ENCODE results near the gene PANX1.

The PANX1 gene, protein sequence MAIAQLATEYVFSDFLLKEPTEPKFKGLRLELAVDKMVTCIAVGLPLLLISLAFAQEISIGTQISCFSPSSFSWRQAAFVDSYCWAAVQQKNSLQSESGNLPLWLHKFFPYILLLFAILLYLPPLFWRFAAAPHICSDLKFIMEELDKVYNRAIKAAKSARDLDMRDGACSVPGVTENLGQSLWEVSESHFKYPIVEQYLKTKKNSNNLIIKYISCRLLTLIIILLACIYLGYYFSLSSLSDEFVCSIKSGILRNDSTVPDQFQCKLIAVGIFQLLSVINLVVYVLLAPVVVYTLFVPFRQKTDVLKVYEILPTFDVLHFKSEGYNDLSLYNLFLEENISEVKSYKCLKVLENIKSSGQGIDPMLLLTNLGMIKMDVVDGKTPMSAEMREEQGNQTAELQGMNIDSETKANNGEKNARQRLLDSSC

DNA sequence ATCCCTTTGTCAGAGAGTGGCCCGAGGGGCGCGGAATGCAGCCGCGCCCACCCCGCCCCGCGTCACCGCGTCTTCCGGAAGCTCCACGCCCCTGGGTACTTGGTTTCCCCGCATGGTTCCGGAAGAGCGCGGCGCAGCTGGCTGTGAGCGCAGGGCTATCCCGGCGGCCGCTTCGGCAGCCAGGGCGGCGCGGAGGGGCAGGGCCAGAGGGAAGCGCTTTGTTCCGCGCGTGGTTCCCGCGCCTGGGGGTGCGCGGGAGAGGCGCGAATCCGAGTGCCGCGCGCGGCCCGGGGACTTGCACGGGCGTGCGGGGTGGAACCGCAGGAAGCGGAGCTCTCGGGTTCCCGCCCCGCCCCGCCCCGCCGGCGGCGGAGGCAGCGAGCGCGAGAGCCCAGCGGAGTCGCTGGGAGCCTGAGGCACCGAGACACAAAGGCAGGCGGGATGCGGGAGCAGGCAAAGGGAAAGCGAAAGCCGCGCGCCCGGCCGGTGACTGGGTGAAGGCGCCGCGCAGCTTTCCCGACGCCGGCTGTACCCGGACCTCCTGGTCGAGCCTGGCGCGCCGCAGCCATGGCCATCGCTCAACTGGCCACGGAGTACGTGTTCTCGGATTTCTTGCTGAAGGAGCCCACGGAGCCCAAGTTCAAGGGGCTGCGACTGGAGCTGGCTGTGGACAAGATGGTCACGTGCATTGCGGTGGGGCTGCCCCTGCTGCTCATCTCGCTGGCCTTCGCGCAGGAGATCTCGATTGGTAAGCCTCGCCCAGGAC is at the start of gene PANX1:
Gene PANX1, plus strand, starts transcription at position 96 of the 766 bp plus-strand sequence. Its CDS starts 472 bp downstream, at position 568.
- in situ Hi-C loops (cut with HindIII; ENCODE audit: low sequenced_read_pairs), result no loop called here
- peak within 1 kb of the TSS; percentile 73 for H3K4me3 ChIP-seq (ENCODE audit: low read depth, low read length)
- DNase-seq (ENCODE audit: low read depth), result peak; percentile 46
- TF ChIP-seq, protein P1, sequence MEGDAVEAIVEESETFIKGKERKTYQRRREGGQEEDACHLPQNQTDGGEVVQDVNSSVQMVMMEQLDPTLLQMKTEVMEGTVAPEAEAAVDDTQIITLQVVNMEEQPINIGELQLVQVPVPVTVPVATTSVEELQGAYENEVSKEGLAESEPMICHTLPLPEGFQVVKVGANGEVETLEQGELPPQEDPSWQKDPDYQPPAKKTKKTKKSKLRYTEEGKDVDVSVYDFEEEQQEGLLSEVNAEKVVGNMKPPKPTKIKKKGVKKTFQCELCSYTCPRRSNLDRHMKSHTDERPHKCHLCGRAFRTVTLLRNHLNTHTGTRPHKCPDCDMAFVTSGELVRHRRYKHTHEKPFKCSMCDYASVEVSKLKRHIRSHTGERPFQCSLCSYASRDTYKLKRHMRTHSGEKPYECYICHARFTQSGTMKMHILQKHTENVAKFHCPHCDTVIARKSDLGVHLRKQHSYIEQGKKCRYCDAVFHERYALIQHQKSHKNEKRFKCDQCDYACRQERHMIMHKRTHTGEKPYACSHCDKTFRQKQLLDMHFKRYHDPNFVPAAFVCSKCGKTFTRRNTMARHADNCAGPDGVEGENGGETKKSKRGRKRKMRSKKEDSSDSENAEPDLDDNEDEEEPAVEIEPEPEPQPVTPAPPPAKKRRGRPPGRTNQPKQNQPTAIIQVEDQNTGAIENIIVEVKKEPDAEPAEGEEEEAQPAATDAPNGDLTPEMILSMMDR (IDR thresholded peaks at IDR 0.05; ENCODE audit: low read depth, low read length, missing control alignments), result no peak

DNA sequence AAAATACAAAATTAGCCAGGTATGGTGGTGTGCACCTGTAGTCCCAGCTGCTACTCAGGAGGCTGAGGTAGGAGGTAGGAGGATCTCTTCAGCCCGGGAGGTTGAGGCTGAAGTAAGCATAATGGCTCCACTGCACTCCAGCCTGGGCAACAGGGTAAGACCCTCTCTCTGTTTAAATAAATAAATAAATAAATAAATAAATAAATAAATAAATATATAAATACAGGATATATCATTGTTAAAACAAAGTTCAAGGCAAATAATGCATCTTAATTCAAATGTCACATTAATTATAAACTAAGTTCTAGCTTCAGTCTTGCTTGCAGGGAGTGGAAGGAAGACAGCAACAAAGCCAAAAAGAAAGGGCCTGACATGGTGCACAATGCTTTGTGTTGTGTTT is 44.5 kb upstream of the PANX1 start:
- in situ Hi-C loops (cut with HindIII; ENCODE audit: low sequenced_read_pairs), result no loop called here

DNA sequence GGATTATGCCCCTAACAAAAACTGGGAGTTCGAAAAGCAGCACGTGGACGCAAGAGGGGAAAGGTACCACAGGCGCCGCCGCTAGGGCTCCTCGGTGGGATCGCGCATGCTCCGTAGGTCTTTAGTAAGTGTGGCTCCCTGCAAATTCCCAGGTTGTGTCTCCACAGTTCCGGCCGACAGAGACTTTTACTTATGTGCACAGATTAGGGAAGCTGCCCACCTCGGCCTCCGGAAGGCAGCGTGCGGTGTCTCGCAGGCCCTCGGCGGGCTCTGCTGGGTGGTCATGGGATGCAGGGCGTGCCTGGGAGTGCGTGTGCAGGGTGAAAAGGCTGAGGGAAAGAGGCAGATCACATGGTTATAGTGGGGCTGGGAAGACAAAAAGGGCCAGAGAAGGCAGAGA is 39.7 kb upstream of the PANX1 start:
- H3K4me3 ChIP-seq (ENCODE audit: low read depth, low read length), result no peak overlapping the region
- in situ Hi-C loops (cut with HindIII; ENCODE audit: low sequenced_read_pairs), result no loop called here
- TF ChIP-seq, protein P1 (IDR thresholded peaks at IDR 0.05; ENCODE audit: low read depth, low read length, missing control alignments), result no peak
- DNase-seq (ENCODE audit: low read depth), result no peak

More for the DNA sequence above, 44.5 kb upstream of the PANX1 start:
- DNase-seq (ENCODE audit: low read depth), result no peak
- TF ChIP-seq, protein P1 (IDR thresholded peaks at IDR 0.05; ENCODE audit: low read depth, low read length, missing control alignments), result no peak
- H3K4me3 ChIP-seq (ENCODE audit: low read depth, low read length), result no peak overlapping the region

DNA sequence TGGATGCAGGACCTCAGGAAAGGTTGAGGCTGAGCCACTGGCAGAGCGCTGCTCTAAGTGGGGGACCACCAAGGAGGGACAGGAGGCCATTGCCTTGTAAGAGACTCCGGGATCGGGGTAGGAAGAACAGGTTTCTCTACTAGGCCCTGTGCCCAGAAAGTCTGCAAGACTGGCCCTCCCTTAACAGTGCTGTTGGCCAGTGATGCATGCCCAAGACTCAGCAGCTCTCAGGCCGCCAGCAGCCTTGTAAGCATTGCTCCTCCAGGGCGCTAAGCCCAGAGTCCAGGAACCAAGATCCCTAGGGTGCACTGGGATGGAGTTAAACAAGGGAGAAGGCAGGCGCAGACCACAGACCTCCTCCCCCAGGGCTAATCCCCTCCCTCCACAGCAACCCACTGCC is 39.3 kb upstream of the PANX1 start:
- in situ Hi-C loops (cut with HindIII; ENCODE audit: low sequenced_read_pairs), result no loop called here
- TF ChIP-seq, protein P1 (IDR thresholded peaks at IDR 0.05; ENCODE audit: low read depth, low read length, missing control alignments), result no peak
- H3K4me3 ChIP-seq (ENCODE audit: low read depth, low read length), result no peak overlapping the region
- no peak for DNase-seq (ENCODE audit: low read depth)

DNA sequence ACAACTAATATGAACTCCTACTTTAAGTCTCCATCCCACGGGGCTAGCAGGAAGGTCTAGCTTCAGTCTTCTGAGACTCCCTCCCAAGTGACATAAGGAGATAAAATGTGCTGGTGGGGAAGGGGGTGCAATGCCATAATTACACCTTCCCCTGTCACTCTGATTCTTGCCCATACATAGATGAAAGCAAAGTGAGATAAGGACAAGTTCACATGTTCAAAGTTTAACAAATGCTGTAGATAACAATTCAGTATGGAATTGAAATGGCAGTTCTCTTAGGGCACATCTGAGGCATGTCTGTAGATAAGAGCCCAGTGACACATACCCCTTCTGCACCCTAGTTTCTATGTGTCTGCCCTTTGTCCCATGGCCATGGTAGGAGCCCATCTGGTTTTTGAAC is 38.2 kb upstream of the PANX1 start:
- TF ChIP-seq, protein P1 (IDR thresholded peaks at IDR 0.05; ENCODE audit: low read depth, low read length, missing control alignments), result no peak
- in situ Hi-C loops (cut with HindIII; ENCODE audit: low sequenced_read_pairs), result no loop called here
- H3K4me3 ChIP-seq (ENCODE audit: low read depth, low read length), result no peak overlapping the region
- DNase-seq (ENCODE audit: low read depth), result no peak

DNA sequence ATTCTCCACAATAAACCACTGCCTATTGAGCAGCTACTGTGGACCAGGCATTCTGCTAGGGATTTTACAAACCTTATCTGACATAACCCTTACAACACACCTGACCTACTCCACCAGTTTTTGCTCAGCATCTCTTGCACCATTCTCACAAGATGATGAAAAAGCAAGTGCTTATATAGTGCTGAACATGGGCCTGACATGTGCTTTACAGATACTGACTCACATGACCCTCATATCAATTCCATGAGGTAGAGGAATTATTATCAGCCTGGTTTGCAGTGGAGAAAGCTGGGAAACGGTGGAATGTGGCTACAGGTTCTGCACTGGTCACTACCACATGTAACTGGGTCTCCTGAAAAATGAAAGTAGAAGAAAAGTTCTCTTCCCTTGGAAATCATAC is 37.5 kb upstream of the PANX1 start:
- TF ChIP-seq, protein P1 (IDR thresholded peaks at IDR 0.05; ENCODE audit: low read depth, low read length, missing control alignments), result no peak

More for the DNA sequence above, 37.5 kb upstream of the PANX1 start:
- no peak for DNase-seq (ENCODE audit: low read depth)
- in situ Hi-C loops (cut with HindIII; ENCODE audit: low sequenced_read_pairs), result no loop called here
- H3K4me3 ChIP-seq (ENCODE audit: low read depth, low read length), result no peak overlapping the region
